GM12891 (cell line): Measurements from ENCODE around the gene IL1RAP.

Source experiments
- POLR2A ChIP-seq: IDR thresholded peaks from 2 replicates; pipeline ENCODE4 v1.6.1; 2011; ENCODE audit warnings: low read depth, low read length, control low read depth
- POLR2AphosphoS5 ChIP-seq: IDR thresholded peaks from 2 replicates; pipeline ENCODE4 v1.6.1; 2011; ENCODE audit warnings: low read depth, low read length, control low read depth
- SPI1 ChIP-seq: IDR thresholded peaks from 2 replicates; pipeline ENCODE4 v1.6.1; 2011; ENCODE audit warnings: low read depth, low read length, control low read depth
- TAF1 ChIP-seq: IDR thresholded peaks from 2 replicates; pipeline ENCODE4 v1.6.1; 2011; ENCODE audit warnings: low read depth, low read length, control low read depth

DNA sequence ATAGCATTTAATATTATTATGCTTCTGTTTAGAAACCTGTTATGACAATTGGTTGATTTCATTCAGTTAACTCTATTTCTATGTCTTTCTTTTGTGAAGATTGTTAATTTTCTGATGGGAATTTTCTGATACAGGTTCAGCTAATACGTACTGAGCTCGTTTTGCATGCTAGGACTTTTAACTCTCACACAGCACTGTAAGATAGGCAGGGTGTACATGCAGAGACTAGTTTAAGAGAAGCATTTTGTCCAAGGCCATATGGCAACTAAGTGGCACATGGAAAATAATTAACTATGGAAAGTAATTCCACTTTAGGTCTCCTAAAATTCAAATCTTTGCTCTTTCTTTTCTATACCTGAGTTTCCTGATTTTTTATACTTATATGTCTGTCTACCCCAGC, 81.9 kb downstream of the IL1RAP start:
- no peak for TF ChIP-seq POLR2A
- no peak for TF ChIP-seq TAF1
- no peak for TF ChIP-seq POLR2AphosphoS5
- no peak for TF ChIP-seq SPI1
